GM21381 (cell line): ENCODE data around the gene ACMSD.

ENCODE experiments used
- ATAC-seq: cut with Tn5 transposase; IDR thresholded peaks from one replicate; pipeline ENCODE4 v1.9.1; 2021; ENCODE audit warnings: mild to moderate bottlenecking, moderate library complexity; ENCODE audit not compliant: unreplicated experiment

The ACMSD gene

GRCh38 chr2:134944975-134945374, 106.6 kb downstream of the ACMSD start:
- ATAC-seq: no peak

- no peak for ATAC-seq
Measured at GRCh38 chr2:134946073-134946472, 107.7 kb downstream of the ACMSD start.

GRCh38 chr2:134949981-134950708, 111.7 kb downstream of the ACMSD start:
- ATAC-seq: no peak

DNA sequence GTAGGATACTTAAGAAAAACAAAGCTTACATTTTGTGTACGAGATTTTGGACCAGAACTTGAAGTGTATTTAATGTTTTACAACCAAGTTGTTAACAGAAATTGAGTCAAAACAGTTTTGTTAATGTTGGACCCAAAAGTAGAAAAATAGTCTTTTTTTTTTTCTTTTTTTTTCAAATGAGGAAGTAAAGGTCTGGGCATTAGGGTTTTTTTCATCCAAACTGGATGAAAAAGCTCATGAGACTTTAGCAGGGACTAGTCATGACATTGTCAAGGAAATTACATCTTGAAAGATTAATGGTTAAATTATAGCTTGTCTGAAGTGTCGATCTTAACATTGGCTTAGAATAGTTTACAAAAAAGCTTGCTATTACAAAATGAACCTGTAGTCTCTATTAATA, 112.5 kb downstream of the ACMSD start:
- ATAC-seq: no peak
